GM19397 (cell line): Measurements from ENCODE around the gene DNAAF5.
"Not testable (repeated sequence)": the region's sequence is repeated elsewhere in the genome, so short reads cannot be mapped to it uniquely, and the experiment has no call there.

Experiments
- ATAC-seq: cut with Tn5 transposase; IDR thresholded peaks from one replicate; pipeline ENCODE4 v1.9.1; 2021; ENCODE audit warnings: mild to moderate bottlenecking, moderate library complexity; ENCODE audit not compliant: unreplicated experiment

Gene DNAAF5

DNA sequence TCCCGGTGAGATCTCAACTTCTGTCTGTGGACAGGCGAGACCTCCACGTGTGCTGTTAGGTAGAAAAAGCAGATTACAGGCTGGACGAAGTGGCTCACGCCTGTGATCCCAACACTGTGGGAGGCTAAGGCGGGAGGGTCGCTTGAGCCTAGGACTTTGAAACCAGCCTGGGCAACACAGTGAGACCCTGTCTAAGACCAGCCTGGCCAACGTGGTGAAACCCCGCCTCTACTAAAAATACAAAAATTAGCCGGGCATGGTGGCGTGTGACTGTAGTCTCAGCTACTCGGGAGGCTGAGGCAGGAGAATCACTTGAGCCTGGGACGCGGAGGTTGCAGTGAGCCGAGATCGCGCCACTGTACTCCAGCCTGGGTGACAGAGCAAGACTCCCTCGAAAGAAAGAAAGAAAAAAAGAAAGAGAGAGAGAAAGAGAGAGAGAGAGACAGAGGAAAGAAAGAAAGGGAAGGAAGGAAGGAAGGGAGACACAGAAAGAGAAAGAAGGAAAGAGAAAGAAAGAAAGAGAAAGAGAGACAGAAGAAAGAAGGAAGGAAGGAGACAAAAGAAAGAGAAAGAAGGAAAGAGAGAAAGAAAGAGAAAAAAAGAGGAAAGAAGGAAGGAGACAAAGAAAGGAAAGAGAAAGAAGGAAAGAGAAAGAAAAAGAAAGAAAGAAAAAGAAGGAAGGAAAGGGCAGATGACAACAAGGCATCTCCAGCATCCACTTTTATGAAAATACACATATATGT, 76.2 kb downstream of the DNAAF5 start:
- no peak for ATAC-seq

DNA sequence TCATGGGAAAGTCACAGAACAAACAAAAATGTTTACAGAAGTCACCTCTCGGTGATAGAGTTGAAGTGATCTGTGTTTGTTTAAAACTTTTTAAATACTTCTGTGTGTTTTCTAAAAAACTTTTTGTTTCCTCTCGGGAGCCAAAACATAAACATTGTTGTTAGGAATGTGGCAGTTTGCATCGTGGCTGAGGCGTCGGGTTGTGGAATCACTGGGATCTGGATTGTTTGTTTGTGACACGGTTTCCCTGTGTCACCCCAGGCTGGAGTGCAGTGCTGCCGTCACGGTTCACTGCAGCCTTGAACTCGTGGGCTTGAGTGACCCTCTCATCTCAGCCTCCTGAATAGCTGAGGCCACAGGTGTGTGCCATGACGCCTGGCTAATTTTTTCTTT, 76.7 kb downstream of the DNAAF5 start:
- ATAC-seq = no peak

DNA sequence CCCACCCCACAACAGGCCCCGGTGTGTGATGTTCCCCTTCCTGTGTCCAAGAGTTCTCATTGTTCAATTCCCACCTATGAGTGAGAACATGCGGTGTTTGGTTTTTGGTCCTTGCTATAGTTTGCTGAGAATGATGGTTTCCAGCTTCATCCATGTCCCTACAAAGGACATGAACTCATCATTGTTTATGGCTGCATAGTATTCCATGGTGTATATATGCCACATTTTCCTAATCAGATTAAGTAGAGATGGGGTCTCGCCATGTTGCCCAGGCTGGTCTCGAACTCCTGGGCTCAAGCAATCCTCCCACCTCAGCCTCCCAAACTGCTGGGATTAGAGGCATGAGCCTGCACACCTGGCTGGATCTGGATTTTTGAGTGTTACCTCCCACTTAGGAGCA, 77.3 kb downstream of the DNAAF5 start:
- ATAC-seq = not testable (repeated sequence)

DNA sequence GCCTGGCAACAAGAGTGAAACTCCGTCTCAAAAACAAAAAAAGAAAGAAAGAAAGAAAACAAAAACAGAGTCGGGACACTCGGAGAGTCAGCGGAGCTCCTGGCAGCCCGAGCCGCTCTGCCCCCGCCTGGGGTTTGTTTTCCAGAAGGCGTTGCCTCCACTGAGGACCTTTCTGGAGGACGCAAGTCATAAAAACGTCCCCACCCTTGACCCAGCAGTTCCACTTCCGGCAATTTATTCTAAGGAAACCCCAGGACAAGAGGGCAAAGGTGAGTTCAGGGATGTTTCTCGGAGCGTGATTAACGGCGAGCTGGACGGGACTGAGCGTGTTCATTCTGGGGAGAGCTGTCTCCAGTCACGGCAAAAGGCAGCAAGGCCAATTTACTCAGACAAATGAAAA, 78.8 kb downstream of the DNAAF5 start:
- ATAC-seq = no peak

DNA sequence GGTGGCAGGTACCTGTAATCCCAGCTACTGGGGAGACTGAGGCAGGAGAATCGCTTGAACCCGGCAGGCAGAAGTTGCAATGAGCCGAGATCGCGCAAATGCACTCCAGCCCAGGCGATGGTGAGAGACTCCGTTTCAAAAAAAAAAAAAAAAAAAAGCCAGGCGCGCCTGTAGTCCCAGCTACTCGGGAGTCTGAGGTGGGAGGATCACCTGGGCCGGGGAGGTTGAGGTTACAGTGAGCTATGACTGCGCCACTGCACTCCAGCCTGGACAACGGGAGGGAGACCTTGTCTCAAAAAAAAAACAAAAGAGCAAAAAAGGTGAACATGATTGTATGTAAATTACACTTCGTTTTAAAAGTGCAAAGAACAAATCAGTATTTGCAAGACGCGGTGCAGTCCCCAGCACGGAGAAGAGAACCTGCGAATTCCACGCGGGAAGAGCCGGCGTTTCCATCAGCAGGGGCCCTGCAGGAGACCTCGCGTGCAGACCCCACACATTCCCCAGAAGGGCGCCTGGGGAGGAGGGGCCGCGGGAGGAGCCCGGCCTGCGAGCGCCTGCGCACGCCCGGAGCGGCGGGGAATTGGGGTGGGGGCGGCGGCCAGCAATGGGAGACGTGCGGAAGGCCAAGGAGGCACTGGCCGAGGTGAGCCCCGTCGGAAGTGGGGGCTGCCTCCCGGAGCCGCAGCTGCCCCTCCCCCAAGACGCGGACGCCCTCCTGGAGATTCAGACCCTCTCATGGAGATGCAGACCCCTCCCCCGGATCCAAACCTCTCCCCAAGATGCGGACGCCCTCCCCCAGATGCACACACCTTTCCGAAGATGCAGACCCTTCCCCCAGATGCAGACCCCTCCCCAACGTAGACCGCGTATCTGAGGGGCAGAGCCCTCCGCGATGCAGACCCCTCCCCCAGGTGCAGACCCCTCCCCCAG, 89.1 kb downstream of the DNAAF5 start:
- no peak for ATAC-seq

DNA sequence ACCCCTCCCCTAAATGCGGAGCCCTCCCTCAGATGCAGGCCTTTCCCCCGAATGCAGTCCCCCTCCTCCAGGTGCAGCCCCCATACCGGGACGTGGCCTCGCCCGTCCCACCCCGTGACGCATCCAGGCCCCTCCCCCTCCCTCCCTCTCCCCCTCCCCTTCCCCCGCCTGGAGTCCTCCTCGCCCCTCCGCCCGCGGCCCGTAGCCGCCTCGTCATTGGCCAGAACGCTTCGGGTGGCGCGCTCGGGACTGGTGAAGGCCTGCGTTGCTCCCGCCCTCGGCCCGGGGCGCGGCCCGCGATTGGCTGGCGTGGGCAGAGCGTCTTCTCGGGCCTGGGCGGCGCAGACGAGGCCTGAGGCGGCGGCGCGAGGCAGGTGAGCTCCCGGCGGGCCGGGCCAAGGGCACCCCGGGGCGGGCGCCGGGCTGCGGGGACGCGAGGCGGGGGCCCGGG, 89.8 kb downstream of the DNAAF5 start:
- peak; percentile 92 for ATAC-seq

DNA sequence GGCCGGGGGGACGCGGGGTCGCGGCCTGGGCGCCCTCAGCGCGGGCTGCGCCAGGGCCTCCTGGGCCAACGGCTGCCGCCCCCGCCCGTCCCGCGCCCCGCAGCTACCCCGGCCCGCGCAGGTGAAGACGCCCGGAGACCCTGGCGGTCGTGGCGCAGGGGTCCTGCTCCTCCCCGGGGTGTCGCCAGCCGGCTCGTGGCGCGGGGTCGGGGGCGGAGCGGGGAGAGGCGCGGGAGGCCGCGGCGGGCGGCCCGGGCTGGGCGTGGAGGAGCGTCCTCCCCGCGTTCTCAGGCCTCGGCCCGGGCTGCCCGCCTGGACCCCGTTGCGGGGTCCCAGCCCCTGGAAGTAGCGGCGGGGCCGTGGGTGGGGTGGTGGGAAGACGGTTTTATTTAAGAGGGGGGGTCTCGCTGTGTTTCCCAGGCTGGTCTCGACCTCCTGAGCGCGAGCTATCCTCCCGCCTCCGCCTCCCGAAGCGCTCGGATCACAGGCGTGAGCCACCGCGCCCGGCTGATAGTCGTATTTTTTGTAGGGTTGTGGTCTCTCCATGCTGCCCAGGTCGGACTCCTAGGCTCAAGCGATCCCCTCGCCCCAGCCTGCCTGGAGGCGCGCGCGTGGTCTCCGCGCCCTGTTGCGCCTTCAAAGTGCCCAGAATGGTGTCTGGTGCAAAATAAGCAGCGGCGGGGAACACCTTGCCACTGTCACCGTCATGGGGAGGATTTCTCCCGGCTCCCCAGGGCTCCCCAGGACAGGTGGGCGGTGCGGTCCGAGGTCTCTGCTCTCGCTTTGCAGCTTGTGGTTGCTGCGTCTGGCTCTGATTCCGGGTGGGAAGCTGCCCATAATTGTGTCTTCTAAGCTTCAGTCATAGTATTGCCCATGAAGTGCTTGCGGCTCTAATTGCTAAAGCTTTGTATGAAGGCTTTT, 90.5 kb downstream of the DNAAF5 start:
- peak; percentile 24 for ATAC-seq

DNA sequence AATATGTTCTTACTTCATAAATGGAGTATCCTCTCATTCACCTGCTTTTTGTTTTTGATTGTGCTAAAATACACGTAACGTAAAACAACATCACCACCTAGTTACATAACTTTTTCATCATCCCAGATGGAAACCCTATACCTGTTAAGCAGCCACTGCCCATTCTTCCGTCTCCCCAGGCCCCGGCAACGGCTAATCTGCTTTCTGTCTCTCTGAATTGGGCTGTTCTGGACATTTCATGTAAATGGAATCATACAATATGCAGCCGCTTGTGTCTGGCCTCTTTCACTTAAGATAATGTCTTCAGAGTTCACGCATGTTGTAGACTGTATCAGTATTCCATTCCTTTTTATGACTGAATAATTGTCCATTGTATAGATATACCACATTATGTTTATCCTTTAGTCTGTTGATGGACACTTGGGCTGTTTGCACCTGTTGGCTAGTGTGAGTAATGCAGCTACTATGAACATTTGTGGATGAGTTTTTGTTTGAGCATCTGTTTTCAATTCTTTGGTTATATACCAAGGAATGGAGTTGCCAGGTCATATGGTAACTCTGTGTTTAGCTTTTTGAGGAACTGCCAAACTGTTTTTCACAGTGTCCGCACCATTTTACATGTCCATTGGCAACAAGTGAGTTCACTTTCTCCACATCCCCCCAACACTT, 91.7 kb downstream of the DNAAF5 start:
- ATAC-seq = no peak

DNA sequence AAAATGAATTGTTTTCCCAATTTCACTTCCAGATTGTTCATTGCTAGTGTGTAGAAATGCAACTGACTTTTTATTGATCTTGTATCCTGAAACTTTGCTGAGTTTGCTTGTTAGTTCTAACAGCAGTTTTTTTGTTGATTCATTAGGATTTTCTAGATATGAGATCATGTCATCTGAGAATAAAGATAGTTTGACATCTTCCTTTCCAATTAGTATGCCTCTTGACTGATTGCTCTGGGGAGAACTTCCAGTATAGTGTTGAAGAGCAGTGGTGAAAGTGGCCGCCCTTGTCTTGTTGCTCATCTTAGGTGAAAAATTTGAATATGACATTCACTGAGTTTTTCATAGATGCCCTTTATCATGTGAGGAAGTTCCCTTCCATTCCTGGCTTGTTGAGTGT, 93.8 kb downstream of the DNAAF5 start:
- no peak for ATAC-seq

DNA sequence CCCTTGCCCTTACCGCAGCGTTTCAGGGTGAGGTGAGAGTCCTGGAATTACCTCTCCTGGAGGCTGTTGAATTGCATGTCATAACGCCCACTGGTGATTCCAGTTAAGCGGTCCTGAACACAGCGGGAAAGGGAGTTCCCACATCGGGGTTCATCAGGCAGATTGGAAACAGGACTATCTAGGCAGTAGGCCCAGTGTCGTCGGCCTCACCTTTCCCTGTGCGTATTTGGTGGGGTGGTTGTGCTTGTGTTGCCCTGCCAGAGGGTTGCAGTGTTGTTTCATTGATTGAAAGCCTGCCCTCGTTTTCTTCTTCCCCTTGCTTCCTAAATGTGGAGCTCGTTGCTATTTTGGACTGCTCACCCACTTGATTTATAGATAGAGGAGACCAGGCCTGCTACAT, 95.2 kb downstream of the DNAAF5 start:
- ATAC-seq = no peak

DNA sequence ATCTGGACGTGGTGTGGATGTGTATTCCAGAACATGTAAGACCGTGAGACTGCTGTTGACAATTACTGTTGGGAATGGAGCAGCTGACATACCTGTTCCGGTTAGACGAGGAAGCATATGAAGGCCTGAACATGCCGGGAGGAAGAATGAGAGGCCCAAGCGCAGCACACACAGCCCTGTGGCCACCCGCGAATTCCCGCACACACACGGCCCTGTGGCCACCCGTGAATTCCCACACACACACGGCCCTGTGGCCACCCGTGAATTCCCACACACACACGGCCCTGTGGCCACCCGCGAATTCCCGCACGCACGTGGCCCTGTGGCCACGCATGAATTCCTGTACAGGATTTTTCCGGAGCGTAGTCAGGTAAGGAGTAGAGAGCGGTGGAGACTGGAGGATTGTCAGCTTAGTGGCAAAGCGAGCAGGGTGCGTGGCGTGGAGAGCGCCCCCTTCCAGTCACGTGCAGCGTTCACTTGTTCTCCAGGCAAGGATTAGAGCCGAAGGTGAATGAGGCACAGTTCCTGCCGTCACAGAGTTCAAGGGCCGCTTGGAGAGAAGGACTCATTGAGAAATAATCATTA, 96.3 kb downstream of the DNAAF5 start:
- ATAC-seq = no peak

DNA sequence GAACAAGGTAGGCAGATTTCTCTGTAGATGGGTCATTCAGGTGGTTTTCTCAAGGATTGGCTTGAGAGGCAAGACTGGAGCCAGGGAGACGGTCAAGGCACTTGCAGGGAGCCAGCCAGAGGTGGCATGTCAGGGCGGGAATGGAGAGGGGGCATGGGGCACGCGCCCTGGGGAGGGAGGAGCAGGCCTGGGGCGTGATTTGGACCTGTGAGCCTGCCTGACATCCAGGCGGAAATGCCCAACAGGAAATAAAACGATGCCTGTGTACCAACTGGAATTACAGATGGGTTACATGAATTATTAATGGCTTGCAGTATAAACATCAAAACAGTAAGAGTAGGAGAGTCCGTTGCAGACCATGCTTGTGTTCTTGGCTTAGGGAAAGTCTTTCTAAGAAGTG, 97.2 kb downstream of the DNAAF5 start:
- ATAC-seq = no peak

DNA sequence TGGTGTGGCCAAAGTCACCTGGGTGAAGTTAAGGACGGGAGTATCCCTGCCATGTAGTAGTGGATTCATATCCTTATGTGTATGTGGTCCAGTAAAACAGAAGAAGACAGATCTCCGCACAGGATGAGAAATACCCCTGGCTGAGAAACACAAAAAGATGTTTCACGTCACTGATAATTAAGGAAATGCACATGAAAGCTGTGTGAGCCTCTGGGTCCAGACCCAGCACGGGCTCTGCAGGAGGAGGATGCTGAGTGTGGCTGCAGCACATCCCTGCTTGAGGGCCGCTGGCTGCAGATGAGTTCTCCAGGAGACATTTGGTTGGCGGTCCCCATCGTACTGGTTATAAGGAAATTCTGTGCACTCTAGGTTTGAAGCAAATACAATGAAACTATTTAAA, 97.6 kb downstream of the DNAAF5 start:
- ATAC-seq = no peak

DNA sequence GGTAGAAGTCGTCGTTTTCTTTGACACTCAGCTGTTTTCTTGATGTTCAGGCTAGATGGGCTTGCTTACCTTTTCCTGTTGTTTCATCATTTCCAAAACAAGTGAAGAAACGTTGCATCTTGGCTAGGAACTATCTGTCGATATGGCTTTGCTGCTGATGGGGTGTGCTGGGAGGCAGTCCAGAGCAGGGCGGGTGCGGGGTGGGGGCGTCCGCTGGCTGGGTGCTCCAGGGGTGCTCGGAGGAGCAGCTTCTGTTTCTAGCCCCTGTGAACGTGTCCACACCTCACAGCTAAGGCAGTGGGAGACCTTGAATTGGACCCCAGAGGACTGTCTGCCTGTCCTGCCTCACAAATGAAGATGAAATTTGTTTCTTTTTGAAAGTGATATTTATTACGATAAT, 98.2 kb downstream of the DNAAF5 start:
- ATAC-seq = no peak

DNA sequence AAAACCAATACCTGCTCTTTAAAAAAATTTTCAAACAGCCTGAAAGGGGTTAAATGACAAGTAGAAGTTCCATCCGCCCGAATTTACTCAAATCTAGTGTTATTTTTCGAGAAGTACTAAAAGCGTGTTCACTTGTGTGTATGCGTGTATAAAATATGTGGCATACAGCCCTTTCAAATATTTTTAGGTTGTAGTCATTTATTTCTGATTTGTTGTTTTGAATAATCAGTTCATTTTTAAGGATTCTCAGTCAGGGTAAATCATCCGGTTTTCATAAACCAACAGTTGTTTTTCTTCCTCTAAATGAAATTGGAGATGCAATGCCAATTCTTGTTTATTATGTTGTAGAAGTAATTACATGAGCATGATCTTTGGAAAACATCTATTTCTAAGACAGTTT, 98.9 kb downstream of the DNAAF5 start:
- ATAC-seq = no peak

DNA sequence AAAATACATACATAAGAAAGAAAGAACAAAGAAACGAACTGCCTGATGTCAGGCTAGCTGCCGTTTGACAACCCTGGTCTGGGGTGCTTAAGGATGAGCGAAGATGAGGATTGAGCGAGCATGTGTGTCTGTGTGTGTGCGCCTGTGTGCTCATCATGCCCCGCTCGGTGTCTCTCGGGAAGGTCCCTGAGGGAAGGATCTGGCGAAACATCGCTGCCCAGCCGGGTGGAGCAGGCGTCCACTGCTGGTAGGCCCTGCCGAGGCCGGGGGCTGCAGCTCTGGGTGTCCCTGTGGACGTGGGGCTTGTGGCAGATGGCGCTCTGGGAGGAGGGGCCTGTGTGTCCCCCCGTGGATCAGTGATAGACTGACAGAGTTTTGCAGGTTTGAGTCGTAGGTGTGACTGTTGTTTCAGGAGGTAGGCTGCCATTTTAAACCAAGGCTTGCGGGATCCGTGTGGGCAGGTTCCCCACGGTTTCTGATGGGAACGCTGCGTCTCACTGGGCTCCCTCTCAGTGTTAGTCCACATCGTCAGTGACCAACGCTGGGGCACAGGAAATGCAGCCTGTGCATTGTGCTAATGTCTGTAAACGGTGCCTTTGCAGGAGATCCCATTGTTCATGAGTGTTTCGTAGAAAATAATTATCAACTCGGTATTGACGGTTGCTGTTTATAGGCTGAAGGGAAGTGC, 99.9 kb downstream of the DNAAF5 start:
- ATAC-seq = no peak

DNA sequence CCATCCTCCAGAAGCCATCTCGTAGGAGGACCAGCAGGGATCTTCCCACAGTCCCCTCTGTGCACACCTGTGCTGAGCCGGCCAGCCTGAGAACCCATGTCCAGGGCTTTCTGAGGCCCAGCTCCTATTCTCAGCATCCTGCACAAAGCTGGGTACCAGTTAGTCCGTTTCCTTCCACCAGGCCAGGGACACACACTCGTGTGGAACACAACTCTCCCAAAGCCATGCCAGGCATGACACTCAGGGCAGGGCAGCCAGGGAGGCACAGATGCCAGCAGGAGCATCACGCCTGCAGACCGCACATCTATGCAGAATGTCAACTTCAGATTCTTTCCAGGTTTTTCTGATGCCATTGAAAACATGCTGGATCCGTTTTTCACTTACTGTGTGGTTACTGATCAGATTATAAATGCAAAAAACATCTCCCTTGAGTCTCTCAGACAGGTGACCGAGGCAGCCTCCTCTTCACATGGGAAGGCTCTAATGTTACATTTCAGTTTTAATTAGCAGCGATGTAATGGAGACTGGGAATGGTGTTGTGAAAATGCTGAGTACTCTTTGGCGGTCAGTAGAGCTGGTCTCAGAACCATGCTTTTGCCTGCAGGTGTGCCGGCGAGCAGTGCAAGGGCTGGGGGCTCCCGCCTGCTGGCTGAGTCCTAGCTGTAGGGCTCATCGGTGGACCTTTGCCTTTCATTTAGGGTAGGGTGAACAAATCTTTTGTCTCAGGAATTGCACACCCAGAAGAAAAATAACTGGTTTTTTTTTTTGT, 102.5 kb downstream of the DNAAF5 start:
- ATAC-seq = no peak

DNA sequence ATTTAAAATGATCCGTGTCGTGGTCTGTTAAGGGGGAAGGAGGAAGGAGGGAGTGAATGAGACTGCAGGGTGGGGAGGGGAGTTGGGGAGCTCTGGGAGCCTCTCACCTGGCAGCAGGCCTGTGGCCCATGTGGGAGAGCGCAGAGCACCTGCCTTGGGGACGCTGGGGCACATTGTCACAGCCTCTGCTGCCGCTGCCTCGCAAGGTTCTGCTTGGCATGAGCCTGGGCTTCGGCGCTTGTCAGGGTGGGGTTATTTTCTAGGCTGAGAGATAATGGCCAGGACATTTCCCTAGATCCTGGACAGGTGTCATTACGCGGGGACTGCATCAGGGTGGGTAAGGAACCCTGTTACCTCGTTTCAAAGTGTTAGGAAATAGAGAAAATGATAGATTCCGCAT, 103.6 kb downstream of the DNAAF5 start:
- ATAC-seq = no peak
